Activated CD4-positive, alpha-beta memory T cell treated with anti-CD3 and anti-CD28 coated beads for 36 hours (primary cell): ENCODE results near the gene MAPKAPK3. TPM values are rescaled to one million over a fixed set of nuclear protein-coding genes. Genes with fewer than 3 reads are reported as not detected.

Source experiments
- CTCF ChIA-PET: fragments of 350-600 bp; sonication (Branson Sonifier 250); formaldehyde crosslinking; loops from one replicate; lab custom pipeline; 2021; ENCODE audit warnings: antibody characterized with exemption, inconsistent platforms; lab: Charles Lee
- POLR2A ChIA-PET: fragments of 350-600 bp; sonication (Branson Sonifier 250); formaldehyde crosslinking; loops from one replicate; lab custom pipeline; 2021; ENCODE audit warnings: antibody characterized with exemption; lab: Charles Lee
- DNase-seq: peaks from one replicate; pipeline ENCODE4 v3.0.0-alpha.2; 2020
- H3K27ac Mint-ChIP-seq: one replicate; pipeline ENCODE4 v1.8.0; 2021; ENCODE audit warnings: mixed read lengths
- H3K27me3 Mint-ChIP-seq: one replicate; pipeline ENCODE4 v1.8.0; 2021; ENCODE audit warnings: mixed read lengths
- H3K36me3 Mint-ChIP-seq: one replicate; pipeline ENCODE4 v1.8.0; 2021; ENCODE audit warnings: mixed read lengths
- H3K4me1 Mint-ChIP-seq: one replicate; pipeline ENCODE4 v1.8.0; 2021; ENCODE audit warnings: low read depth, mixed read lengths
- H3K4me3 Mint-ChIP-seq: one replicate; pipeline ENCODE4 v1.8.0; 2021; ENCODE audit warnings: mild to moderate bottlenecking, mixed read lengths
- H3K9me3 Mint-ChIP-seq: one replicate; pipeline ENCODE4 v1.8.0; 2021; ENCODE audit warnings: mixed read lengths
- intact Hi-C: fragments of 100-400 bp; cut with micrococcal nuclease; formaldehyde crosslinking; loops from one replicate; pipeline ENCODE4 v1.15.1; 2023
- total RNA-seq, 2 experiments: library from RNA; stranded (reverse); gene quantifications; one replicate each; pipeline ENCODE4 v1.2.3, GENCODE V29; 2021

The MAPKAPK3 gene
- total RNA-seq, 2 experiments from 2014 or later = 186 to 187 TPM

DNA sequence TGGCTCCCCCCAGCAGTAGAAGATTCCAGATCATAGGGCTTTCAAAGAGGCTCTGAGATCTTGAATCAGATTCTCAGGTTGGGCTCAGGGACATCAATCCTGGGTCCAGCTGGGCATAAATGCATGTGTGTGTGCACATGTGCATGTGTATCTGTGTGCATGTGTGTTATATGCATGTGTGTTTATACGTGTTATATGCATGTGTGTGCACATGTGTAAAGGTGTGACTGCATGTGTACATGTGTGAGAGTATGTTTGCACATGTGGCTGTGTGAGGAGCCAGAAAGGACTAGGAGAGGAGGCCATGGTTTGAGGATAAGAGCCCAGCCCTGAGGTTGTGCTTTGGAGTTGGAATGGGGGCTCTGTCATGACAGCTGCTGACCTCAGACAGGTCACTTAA is 1.8 kb upstream of the MAPKAPK3 start:
- intact Hi-C loops = loop anchor here (2.0 to 5.0 kb wide), 4 partner anchors 178 to 1057 kb away; partner anchors contain the start of gene TEX264
- CTCF ChIA-PET = interaction anchor here (1.0 to 20.7 kb wide), 23 partner anchors 9 to 884 kb away, joined by 3 to 908 read pairs (median 15); partner anchors contain the start of genes C3orf18, DOCK3, HEMK1 and MANF

GRCh38 chr3:50616003-50616769 is 765 bp upstream of the MAPKAPK3 start:
- H3K36me3 Mint-ChIP-seq = peaks cover 75% of the 10 kb centered on the region
- peaks cover 6% of the 10 kb centered on the region for H3K27me3 Mint-ChIP-seq
- ChIA-PET CTCF (interaction anchor here (0.5 to 20.7 kb wide), 42 partner anchors 8 to 885 kb away, joined by 3 to 908 read pairs (median 6); partner anchors contain the start of genes C3orf18, DOCK3, HEMK1 and MANF), POLR2A (interaction anchor here (0.8 to 24.8 kb wide), 9 partner anchors 12 to 769 kb away, joined by 3 to 1013 read pairs (median 12); partner anchors contain the start of genes C3orf18, HEMK1 and MANF)
- DNase-seq = peak; percentile 91
- no peaks in the 10 kb centered on the region for H3K9me3 Mint-ChIP-seq
- peak overlapping the region; percentile 92 for H3K27ac Mint-ChIP-seq
- H3K4me3 Mint-ChIP-seq = peak overlapping the region; percentile 78
- intact Hi-C loops = loop anchor here (1.0 to 5.0 kb wide), 6 partner anchors 36 to 1056 kb away; partner anchors contain the start of genes MANF and TEX264
- peaks cover 60% of the 10 kb centered on the region for H3K4me1 Mint-ChIP-seq

More for the DNA sequence above, 1.8 kb upstream of the MAPKAPK3 start:
- H3K27me3 Mint-ChIP-seq = peaks cover 6% of the 10 kb centered on the region
- peak overlapping the region; percentile 78 for H3K4me3 Mint-ChIP-seq
- H3K4me1 Mint-ChIP-seq = peaks cover 50% of the 10 kb centered on the region
- peak overlapping the region; percentile 92 for H3K27ac Mint-ChIP-seq
- H3K9me3 Mint-ChIP-seq = no peaks in the 10 kb centered on the region
- H3K36me3 Mint-ChIP-seq = peaks cover 78% of the 10 kb centered on the region
- no peak for DNase-seq
- POLR2A ChIA-PET = interaction anchor here (1.0 to 24.8 kb wide), 5 partner anchors 15 to 42 kb away, joined by 3 to 1013 read pairs (median 283); partner anchors contain the start of genes C3orf18 and HEMK1

DNA sequence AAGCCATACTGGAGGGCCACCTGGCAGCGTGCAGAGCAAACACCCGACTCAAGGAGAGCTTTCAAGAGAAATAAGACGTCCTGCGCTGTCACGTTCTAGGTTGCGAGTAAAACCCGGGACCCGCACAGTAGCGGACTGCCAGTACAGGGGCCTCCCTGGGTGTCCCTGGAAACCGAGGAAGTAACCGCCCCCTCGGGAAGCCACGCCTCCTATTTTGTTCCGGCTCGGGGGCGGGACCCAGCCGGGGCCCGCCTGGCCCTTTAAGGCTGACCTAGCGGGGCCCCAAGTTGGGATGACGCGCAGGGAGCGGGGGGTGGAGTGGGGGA is 218 bp upstream of the MAPKAPK3 start:
- peaks cover 72% of the 10 kb centered on the region for H3K36me3 Mint-ChIP-seq
- ChIA-PET POLR2A (interaction anchor here (0.8 to 24.8 kb wide), 8 partner anchors 12 to 769 kb away, joined by 3 to 1013 read pairs (median 12); partner anchors contain the start of genes C3orf18, HEMK1 and MANF), CTCF (interaction anchor here (0.9 to 20.7 kb wide), 30 partner anchors 7 to 885 kb away, joined by 3 to 908 read pairs (median 10); partner anchors contain the start of genes C3orf18, DOCK3, HEMK1 and NPRL2)

GRCh38 chr3:50617911-50618481 is 1.0 kb downstream of the MAPKAPK3 start:
- ChIA-PET POLR2A (interaction anchor here (0.7 to 24.8 kb wide), 10 partner anchors 8 to 768 kb away, joined by 3 to 1013 read pairs (median 6); partner anchors contain the start of genes C3orf18, HEMK1 and MANF), CTCF (interaction anchor here (1.0 to 20.7 kb wide), 8 partner anchors 9 to 772 kb away, joined by 3 to 908 read pairs (median 24); partner anchors contain the start of genes C3orf18, DOCK3 and HEMK1)
- peak; percentile 62 for DNase-seq
- intact Hi-C loops = loop anchor here (2.0 to 5.0 kb wide), 4 partner anchors 354 to 1054 kb away; partner anchors contain the start of genes MANF and TEX264
- H3K9me3 Mint-ChIP-seq = no peaks in the 10 kb centered on the region
- H3K27me3 Mint-ChIP-seq = no peaks in the 10 kb centered on the region
- H3K27ac Mint-ChIP-seq = peak overlapping the region; percentile 92
- peaks cover 67% of the 10 kb centered on the region for H3K4me1 Mint-ChIP-seq
- peaks cover 63% of the 10 kb centered on the region for H3K36me3 Mint-ChIP-seq
- H3K4me3 Mint-ChIP-seq = peak overlapping the region; percentile 93

More for the DNA sequence above, 218 bp upstream of the MAPKAPK3 start:
- Mint-ChIP-seq H3K4me1 (peaks cover 63% of the 10 kb centered on the region), H3K4me3 (peak overlapping the region; percentile 78), H3K9me3 (no peaks in the 10 kb centered on the region), H3K27ac (peak overlapping the region; percentile 92), H3K27me3 (peaks cover 6% of the 10 kb centered on the region)
- intact Hi-C loops = loop anchor here (1.0 to 5.0 kb wide), 6 partner anchors 36 to 1056 kb away; partner anchors contain the start of genes MANF and TEX264
- peak; percentile 98 for DNase-seq

- Mint-ChIP-seq H3K4me3 (peak overlapping the region; percentile 93), H3K27ac (peak overlapping the region; percentile 91), H3K9me3 (no peaks in the 10 kb centered on the region), H3K36me3 (peaks cover 60% of the 10 kb centered on the region), H3K4me1 (peaks cover 76% of the 10 kb centered on the region), H3K27me3 (no peaks in the 10 kb centered on the region)
- intact Hi-C loops = no loop called here
- ChIA-PET CTCF (interaction anchor here (1.0 to 8.5 kb wide), 11 partner anchors 8 to 769 kb away, joined by 3 to 188 read pairs (median 5); no protein-coding TSS in a partner anchor), POLR2A (interaction anchor here (1.1 to 24.8 kb wide), 4 partner anchors 10 to 47 kb away, joined by 3 to 1013 read pairs (median 4); partner anchors contain the start of genes C3orf18 and HEMK1)
- peak; percentile 53 for DNase-seq
Observed at GRCh38 chr3:50620420-50620819, 3.5 kb downstream of the MAPKAPK3 start.

- peak overlapping the region; percentile 91 for H3K27ac Mint-ChIP-seq
- H3K4me3 Mint-ChIP-seq = peak overlapping the region; percentile 93
- no peaks in the 10 kb centered on the region for H3K27me3 Mint-ChIP-seq
- DNase-seq = no peak
- no peaks in the 10 kb centered on the region for H3K9me3 Mint-ChIP-seq
- intact Hi-C loops = no loop called here
- ChIA-PET POLR2A (no interaction called here), CTCF (interaction anchor here (1.4 to 8.5 kb wide), 6 partner anchors 8 to 78 kb away, joined by 3 to 188 read pairs (median 8); no protein-coding TSS in a partner anchor)
- H3K36me3 Mint-ChIP-seq = peaks cover 57% of the 10 kb centered on the region
- peaks cover 76% of the 10 kb centered on the region for H3K4me1 Mint-ChIP-seq
Observed at GRCh38 chr3:50620820-50621219, 3.9 kb downstream of the MAPKAPK3 start.

- Mint-ChIP-seq H3K27me3 (no peaks in the 10 kb centered on the region), H3K9me3 (no peaks in the 10 kb centered on the region), H3K27ac (peak overlapping the region; percentile 94), H3K4me3 (no peak overlapping the region), H3K4me1 (peaks cover 88% of the 10 kb centered on the region), H3K36me3 (peaks cover 56% of the 10 kb centered on the region)
- CTCF ChIA-PET = interaction anchor here (2.1 to 2.9 kb wide), 2 partner anchors 7 to 30 kb away, joined by 15 to 22 read pairs; no protein-coding TSS in a partner anchor
- POLR2A ChIA-PET = interaction anchor here (0.9 to 2.1 kb wide), 5 partner anchors 11 to 32 kb away, joined by 3 to 9 read pairs (median 4); partner anchors contain the start of gene CISH
- intact Hi-C loops = no loop called here
- no peak for DNase-seq
Observed at GRCh38 chr3:50622881-50623280, 5.9 kb downstream of the MAPKAPK3 start.

- Mint-ChIP-seq H3K4me1 (peaks cover 94% of the 10 kb centered on the region), H3K9me3 (no peaks in the 10 kb centered on the region), H3K27ac (peak overlapping the region; percentile 94), H3K4me3 (peak overlapping the region; percentile 57), H3K36me3 (peaks cover 49% of the 10 kb centered on the region), H3K27me3 (no peaks in the 10 kb centered on the region)
- peak; percentile 89 for DNase-seq
- ChIA-PET POLR2A (interaction anchor here (0.6 to 2.1 kb wide), 10 partner anchors 9 to 1103 kb away, joined by 3 to 9 read pairs (median 4); partner anchors contain the start of genes CISH and MANF), CTCF (interaction anchor here (0.9 to 2.9 kb wide), 8 partner anchors 8 to 748 kb away, joined by 3 to 22 read pairs (median 6); partner anchors contain the start of gene CISH)
- intact Hi-C loops = loop anchor here (1.0 kb wide), 2 partner anchors 18 to 31 kb away; no protein-coding TSS in a partner anchor
Observed at GRCh38 chr3:50623840-50624474, 7.0 kb downstream of the MAPKAPK3 start.

DNA sequence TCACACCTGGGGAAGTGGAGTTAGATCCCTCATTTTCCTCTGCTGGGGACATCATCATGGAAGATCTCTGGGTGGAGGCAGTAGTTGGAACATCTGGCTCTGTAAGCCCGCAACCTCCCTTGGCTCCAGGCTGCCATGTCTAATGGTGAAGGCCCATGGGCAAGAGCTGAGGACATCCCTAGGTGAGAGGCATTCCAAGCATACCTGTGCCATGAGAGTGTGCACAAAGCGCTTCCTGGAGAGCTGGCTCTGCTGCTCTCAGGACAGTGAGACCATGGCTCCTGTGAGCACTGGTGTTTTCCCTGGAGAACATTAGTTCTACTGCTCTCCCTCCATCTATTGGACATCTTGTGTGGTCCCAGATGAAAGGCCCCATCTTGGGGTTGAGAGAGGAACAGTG is 7.7 kb downstream of the MAPKAPK3 start:
- Mint-ChIP-seq H3K27me3 (no peaks in the 10 kb centered on the region), H3K4me3 (peak overlapping the region; percentile 57), H3K36me3 (peaks cover 43% of the 10 kb centered on the region), H3K4me1 (peaks cover 94% of the 10 kb centered on the region), H3K27ac (peak overlapping the region; percentile 94), H3K9me3 (no peaks in the 10 kb centered on the region)
- ChIA-PET CTCF (interaction anchor here (1.3 to 2.9 kb wide), 6 partner anchors 8 to 31 kb away, joined by 3 to 22 read pairs (median 8); partner anchors contain the start of gene CISH), POLR2A (interaction anchor here (0.6 to 1.6 kb wide), 8 partner anchors 8 to 1102 kb away, joined by 3 to 4 read pairs (median 4); partner anchors contain the start of gene MANF)
- DNase-seq = no peak
- intact Hi-C loops = loop anchor here (1.0 kb wide), 2 partner anchors 18 to 31 kb away; no protein-coding TSS in a partner anchor
